ENCODE results near the gene IFI27L1.

IFI27L1 gene

DNA sequence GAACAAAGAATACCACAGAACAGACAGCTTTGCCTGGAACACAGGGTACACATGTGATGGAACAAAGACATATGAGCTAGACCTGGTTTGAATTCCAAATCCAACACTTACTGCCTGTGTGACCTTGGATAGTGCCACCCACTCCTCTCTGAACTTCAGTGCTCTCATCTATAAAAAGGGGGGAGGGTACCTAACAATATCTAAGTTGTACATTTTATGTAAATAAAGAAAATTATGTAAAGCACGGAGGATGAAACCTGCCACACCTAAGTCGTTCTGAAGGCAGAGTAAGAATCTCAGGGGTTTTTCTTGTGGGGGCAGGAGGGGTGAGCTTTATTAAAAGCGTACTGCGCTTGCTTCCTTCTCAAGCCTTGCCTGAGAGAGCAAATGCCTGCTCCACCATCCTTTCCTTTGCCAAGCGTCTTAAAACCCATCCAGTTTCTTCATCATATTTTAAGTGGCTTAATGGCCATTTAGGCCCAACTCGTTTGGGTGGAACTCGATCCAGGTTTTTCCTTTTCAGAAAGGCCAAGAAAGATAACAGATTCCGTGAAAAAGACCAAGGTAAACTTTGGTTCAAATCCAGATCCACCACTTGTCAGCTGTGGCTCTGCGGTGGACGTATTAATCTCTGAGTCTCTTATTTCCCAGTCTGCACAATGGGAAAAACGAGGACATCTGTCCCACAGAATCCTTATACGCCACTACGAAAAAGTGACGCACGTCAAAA lies 1.1 kb upstream of the IFI27L1 start:
- DNase-seq (ENCODE audit: low spot score) = peak; percentile 52

DNA sequence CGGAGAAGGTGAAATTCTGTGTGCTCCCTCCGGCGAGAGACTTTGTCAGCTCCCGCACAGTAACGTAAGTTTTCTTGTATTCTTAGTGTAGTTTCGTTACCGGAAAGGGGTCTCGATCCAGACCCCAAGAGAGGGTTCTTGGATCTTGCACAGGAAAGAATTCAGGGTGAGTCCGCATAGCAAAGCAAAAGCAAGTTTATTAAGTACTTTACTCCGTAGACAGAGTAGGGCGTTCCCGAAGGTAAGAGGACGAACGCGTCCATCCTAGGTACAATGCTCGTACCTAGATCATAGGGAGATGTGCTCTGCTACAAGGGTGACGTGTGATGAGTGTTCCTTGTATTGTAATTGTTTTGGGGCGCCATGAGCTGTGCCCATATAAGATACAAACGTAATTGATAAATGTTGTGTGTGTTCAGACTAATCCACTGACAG lies 293 bp downstream of the IFI27L1 start:
- no peak for DNase-seq (ENCODE audit: low spot score)

DNA sequence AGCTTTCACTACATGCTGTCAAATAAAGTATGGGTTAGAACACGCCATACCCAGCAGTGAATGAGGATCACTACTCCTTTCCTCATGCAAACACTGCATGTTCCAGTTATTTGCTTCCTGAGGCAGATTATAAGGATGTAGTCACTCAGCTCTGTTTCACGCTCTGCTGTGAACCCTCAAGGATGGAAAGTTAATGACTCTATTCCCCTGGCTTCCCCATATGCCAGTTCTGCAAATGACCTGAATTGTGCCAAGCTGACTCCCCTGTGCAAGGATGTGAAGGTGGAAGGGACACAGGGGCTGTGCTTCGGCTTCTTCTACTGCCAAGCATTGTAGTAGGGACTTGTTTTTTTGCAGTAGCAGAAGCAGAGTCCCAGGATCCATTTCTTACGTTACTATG lies 6.8 kb downstream of the IFI27L1 start:
- no peak for DNase-seq (ENCODE audit: low spot score)

DNA sequence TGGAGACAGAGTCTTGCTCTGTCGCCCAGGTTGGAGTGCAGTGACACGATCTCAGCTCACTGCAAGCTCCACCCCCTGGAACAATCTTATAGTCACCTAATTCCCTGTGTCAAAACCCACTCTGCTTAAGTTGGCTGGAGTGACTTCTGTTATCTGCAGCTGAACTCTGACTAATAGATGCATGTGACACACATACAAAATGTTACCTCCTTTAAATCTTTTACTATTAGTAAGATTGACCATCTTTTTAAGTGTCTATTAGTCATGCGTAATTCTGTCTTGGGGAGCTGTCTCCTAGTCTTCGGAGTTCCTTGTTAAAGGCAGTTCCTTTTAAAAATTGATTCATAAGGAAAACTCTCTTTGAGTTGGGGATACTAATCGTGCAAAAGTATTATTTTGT lies 7.4 kb downstream of the IFI27L1 start:
- no peak for DNase-seq (ENCODE audit: low spot score)

DNA sequence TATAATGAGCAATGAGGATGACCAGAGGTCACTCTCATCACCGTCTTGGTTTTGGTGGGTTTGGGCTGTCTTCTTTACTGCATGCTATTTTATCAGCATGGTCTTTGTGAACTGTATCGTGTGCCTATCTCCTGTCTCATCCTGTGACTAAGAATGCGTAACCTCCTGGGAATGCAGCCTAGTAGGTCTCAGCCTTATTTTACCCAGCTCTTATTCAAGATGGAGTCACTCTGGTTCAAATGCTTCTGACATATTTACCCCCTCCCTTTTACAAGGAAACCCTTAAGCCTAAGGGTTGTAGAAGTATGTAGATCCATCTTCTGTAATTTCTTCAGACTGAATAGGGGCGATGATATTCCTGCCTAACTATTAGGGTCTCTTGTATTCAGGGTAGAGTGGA lies 8.4 kb downstream of the IFI27L1 start:
- no peak for DNase-seq (ENCODE audit: low spot score)

DNA sequence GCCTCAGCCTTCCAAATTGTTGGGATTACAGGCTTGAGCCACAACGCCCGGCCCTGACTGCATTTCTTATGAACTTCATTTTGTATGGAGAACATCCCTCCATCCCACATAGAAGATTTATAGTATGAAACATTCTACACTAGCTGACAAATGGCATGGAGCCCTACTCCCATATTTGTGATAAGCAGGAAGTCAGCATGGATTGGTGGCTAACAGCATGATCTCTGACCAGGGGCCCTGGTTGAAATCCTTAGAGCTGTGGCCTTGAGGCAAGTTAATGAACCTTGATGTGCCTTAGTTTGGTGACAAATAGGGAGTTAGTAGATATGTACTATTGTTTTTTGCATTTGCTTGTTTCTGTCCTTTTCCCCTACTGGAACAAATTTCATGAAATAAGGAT lies 12.3 kb downstream of the IFI27L1 start:
- DNase-seq (ENCODE audit: low spot score) = no peak

DNA sequence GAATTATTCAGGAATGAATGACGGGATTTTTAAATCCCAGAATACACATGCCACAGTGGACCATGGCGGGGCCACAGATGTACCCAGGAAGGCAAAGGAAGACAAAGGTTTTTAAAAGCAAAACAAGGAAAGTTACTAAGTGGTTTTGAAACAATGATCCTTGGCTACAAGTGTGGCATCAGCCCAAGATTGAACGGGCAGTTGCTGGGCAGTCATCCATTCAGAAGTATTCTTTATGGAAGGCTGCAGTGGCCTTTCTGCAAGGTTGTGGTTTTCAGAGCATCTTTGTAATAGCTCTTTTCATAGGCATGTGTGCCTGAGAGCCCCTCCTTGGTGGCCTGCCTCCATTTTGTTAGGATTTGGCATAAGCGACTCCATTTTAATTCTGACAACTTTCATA lies 16.0 kb downstream of the IFI27L1 start:
- DNase-seq (ENCODE audit: low spot score) = no peak

DNA sequence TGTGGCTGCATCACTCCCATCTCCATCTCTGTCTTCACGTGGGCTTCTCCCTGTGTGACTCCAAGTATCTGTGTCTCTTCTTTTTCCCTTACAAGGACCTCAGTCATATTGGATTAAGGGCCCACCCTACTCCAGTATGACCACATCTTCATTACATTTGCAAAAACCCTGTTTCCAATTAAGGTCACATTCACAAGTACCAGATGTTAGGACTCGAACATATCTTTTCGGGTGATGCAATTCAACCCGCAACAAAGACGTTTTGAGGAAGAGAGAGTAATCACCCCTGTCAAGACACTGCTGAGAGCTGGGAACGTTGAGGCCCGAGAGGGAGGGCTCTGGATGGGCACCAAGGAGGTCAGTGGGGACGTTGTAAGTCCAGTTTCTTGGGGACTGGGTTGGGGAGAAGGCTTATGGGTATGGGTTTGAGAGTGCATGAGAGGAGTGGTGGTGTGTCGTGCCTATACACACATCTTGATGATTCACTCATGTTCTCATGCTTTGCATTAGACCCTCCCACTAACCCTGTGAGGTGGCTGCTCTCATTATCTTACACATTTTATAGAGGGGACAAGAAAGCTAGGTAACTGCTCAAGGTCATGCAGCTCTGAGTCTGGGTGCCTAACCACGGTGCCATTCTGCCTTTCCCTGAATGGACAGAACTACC lies 17.3 kb downstream of the IFI27L1 start:
- DNase-seq (ENCODE audit: low spot score) = no peak

DNA sequence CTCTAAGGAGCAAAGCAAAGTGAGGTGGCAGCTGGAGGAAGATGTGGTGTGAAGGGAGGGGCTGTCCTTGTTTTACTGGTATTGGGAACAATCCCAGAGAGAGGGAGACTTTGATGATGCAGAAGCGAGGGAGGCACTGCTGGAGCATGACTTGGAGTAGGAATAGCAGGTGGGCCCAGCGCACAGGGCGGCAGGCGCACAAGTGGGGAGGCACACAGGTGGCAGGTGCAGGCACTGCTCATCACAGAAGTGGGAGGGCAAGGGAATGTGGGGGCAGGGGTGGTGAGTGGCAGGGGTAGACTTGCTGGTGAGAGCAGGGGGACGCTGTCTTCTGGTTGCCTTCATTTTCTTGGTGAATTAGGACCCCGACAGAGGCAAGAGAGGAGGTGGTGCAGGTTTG lies 17.9 kb downstream of the IFI27L1 start:
- no peak for DNase-seq (ENCODE audit: low spot score)

DNA sequence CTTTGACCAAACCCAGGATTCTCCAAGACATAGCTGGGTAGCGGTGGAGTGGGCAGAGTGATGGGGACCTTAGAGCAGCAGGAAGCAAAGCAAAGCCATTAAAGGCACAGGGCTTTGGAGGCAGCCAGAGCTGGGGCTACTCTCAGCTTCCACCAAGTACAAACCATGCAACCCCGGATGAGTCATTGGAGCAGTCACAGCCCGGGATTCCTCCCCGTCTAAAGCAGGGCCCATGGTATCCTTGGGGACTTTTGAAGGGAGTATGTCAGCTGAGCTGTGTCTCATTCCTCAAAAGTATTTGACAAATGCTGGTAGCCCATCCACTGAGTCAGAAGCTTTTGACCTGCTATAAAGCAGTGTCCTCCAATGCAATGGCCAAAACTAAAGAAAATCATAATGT lies 19.7 kb downstream of the IFI27L1 start:
- no peak for DNase-seq (ENCODE audit: low spot score)

DNA sequence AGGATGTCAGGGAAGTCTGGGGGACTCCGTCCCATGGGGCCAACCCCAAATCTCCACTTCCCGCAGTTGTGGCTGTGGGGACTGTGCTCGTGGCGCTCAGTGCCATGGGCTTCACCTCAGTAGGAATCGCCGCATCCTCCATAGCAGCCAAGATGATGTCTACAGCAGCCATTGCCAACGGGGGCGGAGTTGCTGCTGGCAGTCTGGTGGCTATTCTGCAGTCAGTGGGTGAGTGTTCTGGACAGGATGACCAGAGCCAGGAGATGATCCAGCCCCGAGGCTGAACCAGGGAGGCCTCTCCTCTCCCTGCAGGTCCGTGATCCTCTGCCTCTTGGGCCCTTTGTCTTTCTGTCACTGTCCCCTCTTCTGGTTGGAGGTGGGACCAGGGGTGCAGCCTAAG lies 20.6 kb downstream of the IFI27L1 start:
- peak; percentile 76 for DNase-seq (ENCODE audit: low spot score)

DNA sequence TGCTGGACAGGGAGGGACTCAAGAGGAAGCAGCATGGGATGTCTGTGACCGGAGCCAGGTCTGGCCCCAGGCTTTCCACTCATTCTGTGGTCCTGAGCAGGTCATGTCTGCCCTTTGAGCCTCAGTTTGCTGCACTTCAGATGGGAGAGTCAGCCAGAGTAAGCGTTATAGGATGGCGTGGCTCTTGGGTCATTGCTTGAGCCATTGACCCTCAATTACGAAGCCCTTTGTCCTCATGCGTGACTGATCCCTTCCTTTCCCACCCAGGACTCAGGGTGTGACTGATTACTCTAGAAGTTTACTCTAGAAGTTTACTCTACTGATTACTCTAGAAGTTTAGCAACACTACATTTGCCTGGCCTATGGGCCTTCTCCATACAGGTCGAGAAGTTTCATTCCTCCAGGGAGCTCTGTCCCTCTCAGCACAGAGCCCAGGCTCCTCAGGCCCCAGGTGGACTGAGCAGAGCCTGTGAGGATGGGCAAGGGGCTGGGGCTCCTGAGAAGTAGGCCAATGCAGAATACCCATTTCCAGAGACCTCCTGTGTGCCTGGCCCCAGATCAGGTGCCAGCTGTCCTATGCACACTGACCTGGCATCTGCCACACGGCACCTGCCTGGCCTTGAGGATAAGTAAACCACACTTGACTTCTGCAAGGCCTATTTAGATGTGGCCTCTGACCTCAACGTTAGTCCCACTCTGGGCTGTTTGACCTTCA lies 21.8 kb downstream of the IFI27L1 start:
- DNase-seq (ENCODE audit: low spot score) = no peak

DNA sequence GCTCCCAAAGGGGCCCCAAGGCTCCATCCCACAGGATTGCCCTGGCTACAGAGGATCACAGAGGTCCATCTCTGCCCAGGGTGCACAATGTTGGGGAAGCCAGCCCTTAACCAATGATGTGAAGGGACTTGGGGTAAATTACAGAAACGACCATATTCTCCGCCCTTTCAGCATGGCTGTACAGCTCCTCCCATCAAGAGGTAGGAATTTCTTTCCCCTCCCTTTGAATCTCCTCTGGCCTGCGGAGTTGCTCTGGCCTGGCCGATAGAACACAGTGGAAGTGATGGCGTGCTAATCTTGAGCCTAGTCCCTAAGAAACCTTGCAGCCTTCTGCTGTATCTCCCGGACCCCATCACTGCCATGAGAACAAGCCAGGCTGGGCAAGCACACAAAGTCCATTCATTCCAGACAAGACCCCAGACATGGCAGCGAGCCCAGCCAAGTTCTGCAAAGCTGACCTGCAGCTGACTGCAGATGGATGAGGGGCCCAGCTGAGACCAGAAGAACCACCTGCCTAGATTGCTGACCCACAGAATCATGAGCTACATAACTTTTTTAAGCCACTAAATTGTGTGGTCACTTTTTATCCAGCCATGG lies 22.5 kb downstream of the IFI27L1 start:
- no peak for DNase-seq (ENCODE audit: low spot score)

DNA sequence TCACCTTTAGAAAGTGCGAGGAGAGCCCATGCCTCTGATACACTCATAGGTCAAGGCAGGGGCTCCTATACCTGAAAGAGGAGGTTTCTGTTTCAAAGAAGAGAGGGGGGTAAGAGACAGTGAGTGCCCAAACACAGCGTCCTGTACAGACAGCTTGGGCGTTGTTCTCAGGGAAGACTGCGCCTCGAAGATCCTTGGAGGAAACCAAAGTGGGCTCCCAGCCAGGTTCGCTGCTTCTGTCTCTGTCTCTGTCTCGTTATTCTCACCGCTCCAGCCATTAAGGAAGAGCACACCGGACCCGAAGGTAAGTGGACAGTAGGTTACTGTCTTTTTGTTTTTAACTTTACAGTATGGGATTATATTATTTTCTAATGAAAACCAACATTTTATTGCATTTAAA lies 23.6 kb downstream of the IFI27L1 start:
- DNase-seq (ENCODE audit: low spot score) = no peak

DNA sequence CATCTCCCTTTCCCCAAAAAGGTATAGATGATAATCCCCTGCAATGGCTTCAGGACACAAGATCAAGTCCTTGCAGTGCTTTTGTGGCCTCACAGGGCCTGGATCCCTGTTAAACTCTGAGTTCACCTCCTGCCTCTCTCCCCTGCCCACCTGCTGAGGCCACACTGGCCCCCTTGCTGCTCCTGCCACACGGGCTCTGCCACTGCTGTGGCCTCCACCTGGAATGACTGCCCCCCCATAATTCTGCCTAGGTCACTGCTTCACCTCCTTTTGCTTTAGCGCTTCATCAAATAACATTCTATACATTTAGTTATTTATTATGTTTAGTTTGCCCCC lies 28.8 kb downstream of the IFI27L1 start:
- no peak for DNase-seq (ENCODE audit: low spot score)

DNA sequence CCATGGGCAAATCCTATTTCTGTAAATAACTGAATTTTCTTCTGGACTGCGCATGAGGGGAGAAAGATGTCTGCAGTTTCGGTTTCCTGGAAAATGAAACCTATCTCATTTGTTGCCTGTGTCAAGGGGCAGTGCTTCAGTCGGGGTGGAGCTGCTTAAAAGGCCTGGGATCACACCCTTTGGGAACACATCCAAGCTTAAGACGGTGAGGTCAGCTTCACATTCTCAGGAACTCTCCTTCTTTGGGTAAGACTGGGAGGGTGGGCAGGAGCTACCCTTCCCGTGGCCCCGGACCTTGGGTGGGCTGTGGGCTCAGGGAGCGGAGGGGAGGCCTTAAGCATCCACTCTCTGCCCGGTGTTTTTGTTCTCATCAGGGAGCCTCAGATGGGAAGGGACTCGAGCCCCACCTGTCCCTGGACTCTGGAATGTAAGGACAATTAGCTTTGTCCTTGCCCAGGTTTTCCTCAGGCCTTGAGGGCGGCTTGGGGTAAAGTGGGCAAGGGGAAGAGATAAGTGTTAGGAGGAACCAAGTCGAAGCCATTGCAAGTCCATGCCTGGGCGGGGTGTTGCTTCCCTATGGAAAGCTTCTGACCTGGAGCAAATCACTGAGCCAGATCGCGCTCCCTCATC lies 29.6 kb downstream of the IFI27L1 start, which contains the start of gene IFI27:
TSS of gene IFI27 (plus strand) at position 185 of the 630 bp plus-strand sequence.
- DNase-seq (ENCODE audit: low spot score) = no peak

DNA sequence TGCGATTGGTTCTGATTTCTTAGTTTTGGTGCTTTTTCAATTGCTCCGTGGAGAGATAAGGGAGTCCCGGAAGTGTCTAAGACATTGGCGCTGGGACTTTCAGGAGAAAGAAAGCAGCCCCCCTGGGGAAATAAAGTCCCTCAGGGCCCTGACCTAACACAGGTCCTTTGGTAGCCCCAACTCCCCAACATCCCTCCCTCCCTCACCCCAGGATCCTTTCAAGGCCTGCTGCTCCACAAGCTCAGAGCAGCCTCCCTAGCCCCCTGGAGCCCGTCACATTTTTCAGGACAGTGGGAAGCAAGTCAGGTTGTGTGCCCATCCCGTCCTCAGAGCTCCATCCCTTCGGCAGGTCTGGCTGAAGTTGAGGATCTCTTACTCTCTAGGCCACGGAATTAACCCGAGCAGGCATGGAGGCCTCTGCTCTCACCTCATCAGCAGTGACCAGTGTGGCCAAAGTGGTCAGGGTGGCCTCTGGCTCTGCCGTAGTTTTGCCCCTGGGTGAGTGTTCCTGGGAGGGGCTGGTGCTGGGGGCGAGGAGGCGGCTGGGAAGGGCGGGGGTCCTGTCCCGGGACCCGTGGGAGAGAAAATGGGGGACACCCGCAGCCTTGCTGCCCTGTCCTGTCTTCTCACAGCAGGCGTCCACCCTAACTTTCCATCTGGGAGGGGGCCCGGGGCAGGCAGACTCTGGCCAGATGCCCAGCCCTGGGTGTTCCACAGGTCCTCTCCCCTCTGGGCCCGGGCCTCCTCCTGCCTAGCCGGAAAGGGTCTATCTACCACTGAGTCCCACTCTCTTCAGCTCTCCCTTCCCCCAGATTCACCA lies 30.4 kb downstream of the IFI27L1 start:
- DNase-seq (ENCODE audit: low spot score) = no peak

DNA sequence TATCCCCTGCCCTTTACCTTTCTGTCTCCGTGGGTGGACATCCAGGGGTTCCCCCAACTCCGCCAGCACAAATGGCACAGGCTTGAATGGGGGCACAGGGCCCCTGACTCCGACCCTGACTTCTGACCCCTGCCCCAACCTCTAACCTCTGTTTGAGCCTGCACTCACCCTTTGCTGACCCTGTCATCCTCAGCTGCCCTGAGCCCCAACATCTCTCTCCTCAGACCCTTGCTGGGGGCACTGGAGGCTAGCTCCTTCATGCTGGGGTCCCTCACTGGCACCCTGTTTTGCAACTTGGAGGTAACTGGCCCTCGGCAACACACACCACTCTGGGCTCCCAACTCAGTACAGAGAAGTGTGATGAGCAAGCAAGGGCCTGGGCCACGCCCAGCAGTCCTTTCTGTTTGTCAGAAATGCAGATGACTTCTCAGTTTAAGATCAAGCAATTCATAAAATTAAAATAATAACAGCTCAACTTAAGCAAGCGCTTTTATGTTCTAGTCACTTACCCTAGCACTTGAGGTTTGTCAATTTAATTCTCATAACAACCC lies 31.5 kb downstream of the IFI27L1 start:
- DNase-seq (ENCODE audit: low spot score) = no peak

DNA sequence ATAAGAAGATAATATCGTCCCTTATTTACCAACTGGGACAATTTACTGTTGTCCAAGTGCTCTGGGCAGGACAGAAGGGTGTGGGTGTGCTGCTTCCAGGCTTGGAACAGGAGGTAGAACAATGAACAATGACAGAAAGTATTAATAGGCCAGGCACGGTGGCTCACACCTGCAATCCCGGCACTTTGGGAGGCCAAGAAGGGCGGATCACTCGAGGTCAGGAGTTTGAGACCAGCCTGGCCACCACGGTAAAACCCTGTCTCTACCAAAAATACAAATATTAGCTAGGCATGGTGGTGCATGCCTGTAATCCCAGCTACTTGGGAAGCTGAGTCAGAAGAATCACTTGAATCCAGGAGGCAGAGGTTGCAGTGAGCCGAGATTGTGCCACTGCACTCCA lies 32.0 kb downstream of the IFI27L1 start:
- no peak for DNase-seq (ENCODE audit: low spot score)

DNA sequence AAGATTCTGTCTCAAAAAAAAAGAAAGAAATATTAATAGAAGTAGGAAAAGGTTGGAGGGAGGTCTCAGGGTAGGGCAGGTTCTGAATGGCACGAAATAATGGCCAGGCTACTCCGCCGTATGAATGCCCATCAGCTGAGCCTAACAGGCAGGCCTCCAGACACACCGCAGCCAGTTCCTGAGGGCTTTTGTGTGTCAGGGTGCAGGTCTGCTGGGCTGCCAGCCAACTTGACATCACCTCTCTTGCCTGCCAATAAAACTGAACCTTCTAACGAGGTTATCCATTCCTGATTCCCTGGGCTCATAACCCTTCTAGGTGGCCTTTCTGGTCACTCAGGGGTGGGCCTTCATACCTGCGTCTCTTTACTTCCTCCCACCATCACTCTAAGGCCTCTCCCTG lies 32.4 kb downstream of the IFI27L1 start:
- peak; percentile 28 for DNase-seq (ENCODE audit: low spot score)

DNA sequence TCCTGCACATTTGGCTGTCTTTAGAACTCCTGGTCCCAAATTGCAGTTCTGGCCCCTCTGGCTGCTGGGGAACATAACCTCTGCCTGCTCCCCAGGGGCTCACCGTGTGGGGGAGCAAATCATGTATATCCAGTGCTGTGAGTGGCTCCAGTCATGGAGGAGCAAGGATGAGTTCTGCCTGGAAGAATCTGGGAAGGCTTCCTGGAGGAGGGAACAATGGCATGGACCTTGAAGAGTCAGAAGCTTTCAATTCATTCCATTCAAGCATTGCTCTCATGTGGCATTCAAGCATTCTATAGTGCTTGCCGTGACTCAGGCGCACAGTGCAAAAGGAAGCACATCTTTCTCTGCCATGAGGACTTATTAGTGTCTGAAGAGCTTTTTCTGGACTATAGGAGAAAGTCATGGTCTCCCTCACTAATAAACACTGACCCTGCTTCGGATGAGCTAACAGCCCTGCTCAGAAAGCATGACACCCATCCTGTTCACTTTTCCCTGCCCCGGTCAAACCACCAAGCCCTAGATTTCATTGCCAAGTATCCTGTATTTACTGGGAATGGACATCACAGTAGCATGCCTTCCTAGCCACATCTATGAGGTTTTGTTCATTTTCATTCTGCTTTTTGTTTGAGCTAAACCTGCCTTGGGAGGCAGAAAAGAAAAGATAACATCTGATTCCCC lies 32.9 kb downstream of the IFI27L1 start:
- no peak for DNase-seq (ENCODE audit: low spot score)
